ENCODE results near the gene ACAP3. TPM values are rescaled to one million over a fixed set of nuclear protein-coding genes. Genes with fewer than 3 reads are reported as not detected.
A peak's percentile ranks its signal among the peaks of the same experiment; 100 is the strongest.

The ACAP3 gene
- polyA plus RNA-seq, 1 donor: 67.7 TPM

DNA sequence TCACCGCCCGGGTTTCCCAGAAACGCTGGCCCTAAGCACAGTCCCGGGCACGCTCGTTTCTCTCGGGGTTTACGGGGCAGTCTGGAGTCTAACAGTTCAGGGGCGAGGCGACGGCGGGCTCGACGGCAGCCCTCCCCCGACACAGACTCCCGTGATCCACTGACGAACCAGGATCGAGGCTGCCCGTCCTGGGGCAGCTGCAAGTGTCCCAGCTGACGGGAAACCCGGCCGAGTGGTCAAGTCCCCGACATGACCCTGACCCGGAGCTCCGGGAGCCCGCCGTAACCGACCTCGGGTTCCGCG is 34.6 kb downstream of the ACAP3 start:
- peaks cover 10% of the 10 kb centered on the region for H3K36me3 ChIP-seq (ENCODE audit: control insufficient read depth, insufficient read depth, low read length)
- WGBS (ENCODE audit: insufficient coverage, low lambda C conversion rate): no CpG with 5 or more reads among the region's 31 CpGs
- peaks cover 17% of the 10 kb centered on the region for H3K4me1 ChIP-seq (ENCODE audit: control insufficient read depth, insufficient read depth, low read length)
- H3K9me3 ChIP-seq (ENCODE audit: control insufficient read depth, low read depth, low read length): peaks cover 3% of the 10 kb centered on the region
- H3K27ac ChIP-seq (ENCODE audit: low read length): peak overlapping the region; percentile 7
- H3K27me3 ChIP-seq (ENCODE audit: control insufficient read depth, insufficient read depth, low read length): no peaks in the 10 kb centered on the region
- peak in 1 of 2 donors; percentile 31 for DNase-seq
- peak overlapping the region; percentile 95 for H3K4me3 ChIP-seq (ENCODE audit: low read length)

DNA sequence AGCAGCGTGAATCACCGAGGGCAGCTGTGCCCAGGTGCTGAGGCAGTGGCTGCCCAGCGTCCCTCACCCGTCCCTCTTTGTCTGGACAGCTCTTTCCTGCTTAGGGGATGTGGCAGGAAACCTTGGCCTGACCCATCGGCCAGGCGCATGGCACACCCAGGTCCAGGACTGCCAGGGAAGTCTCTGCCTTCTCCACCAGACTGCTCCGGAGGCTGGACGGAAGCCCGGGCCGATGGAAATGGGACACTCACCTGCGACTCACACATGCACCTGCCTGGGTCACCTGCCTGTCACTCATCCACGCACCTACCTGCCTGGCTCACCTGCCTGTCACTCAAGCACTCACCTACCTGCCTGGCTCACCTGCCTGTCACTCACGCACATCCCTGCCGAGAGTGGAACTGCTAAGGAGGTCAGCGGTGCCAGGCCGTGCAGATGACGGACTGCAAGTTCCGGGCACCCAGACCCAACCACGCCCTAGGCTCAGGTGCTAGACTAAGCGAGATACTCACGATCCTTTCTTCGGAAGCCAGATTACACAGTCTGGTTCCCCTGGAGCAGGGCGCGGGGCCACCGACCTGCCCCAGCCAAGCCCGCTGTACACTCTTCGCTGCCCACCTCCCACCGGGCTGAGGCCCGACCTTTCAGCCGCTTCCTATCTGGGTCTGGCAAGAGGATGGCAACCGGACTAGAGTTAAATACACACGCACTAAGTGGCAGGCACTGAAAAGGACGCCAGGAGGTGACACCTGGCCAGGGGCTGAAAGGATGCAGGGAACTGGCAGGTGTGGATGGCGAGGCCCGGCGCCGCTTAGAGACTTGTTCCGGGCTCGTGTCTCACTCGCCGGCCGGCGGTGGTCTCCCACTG is 35.2 kb downstream of the ACAP3 start:
- peaks cover 7% of the 10 kb centered on the region for H3K9me3 ChIP-seq (ENCODE audit: control insufficient read depth, low read depth, low read length)
- WGBS (ENCODE audit: insufficient coverage, low lambda C conversion rate): no CpG with 5 or more reads among the region's 43 CpGs
- peaks cover 17% of the 10 kb centered on the region for H3K4me1 ChIP-seq (ENCODE audit: control insufficient read depth, insufficient read depth, low read length)
- peak in 1 of 2 donors; percentile 31 for DNase-seq
- H3K27ac ChIP-seq (ENCODE audit: low read length): peak overlapping the region; percentile 7
- H3K27me3 ChIP-seq (ENCODE audit: control insufficient read depth, insufficient read depth, low read length): no peaks in the 10 kb centered on the region
- H3K4me3 ChIP-seq (ENCODE audit: low read length): peak overlapping the region; percentile 95
- peaks cover 12% of the 10 kb centered on the region for H3K36me3 ChIP-seq (ENCODE audit: control insufficient read depth, insufficient read depth, low read length)

DNA sequence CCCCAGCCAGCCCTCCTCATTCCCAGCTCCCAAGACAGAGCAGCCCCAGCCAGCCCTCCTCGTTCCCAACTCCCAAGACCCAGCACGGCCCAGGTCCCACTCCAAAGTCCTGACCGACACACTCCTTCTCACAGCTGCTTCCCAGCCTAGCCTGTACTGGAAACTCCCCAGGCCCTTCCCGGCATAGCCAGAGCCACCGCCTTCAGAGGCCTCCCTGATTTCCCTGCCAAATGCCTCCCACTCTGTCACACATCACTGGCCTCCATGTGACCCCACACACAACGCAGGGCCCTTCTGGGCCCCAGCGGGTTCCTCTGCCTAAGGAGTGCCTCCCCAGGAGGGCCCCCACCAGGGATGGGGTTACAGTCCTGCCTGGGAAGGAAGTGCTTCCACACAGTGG is 36.9 kb downstream of the ACAP3 start:
- Histone ChIP-seq H3K27ac (ENCODE audit: low read length) (no peak overlapping the region), H3K9me3 (ENCODE audit: control insufficient read depth, low read depth, low read length) (peaks cover 8% of the 10 kb centered on the region), H3K4me1 (ENCODE audit: control insufficient read depth, insufficient read depth, low read length) (peaks cover 17% of the 10 kb centered on the region), H3K4me3 (ENCODE audit: low read length) (no peak overlapping the region), H3K27me3 (ENCODE audit: control insufficient read depth, insufficient read depth, low read length) (no peaks in the 10 kb centered on the region), H3K36me3 (ENCODE audit: control insufficient read depth, insufficient read depth, low read length) (peaks cover 22% of the 10 kb centered on the region)
- DNase-seq: no peak
- no CpG with 5 or more reads among the region's 7 CpGs for WGBS (ENCODE audit: insufficient coverage, low lambda C conversion rate)

DNA sequence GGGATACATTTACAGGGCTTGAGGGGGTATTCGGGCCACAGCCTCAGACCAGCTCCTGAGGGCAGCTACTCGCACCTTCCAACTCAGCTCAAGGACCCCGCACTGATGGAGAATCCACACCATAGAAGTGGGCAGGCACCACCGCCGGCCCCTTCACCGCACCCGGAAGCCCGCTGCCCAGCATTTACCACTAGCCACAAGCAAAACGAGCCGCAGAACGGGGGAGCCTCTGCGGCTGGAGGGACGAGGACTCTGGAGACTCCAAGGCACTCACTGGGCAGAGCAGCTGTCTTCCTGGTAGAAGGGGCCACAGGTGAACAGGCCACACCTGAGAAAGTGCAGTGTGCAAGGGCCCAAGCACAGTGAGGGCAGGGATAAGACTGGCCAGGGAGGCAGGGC is 39.4 kb downstream of the ACAP3 start:
- no peak for DNase-seq
- Histone ChIP-seq H3K4me1 (ENCODE audit: control insufficient read depth, insufficient read depth, low read length) (peaks cover 10% of the 10 kb centered on the region), H3K27ac (ENCODE audit: low read length) (no peak overlapping the region), H3K4me3 (ENCODE audit: low read length) (no peak overlapping the region), H3K36me3 (ENCODE audit: control insufficient read depth, insufficient read depth, low read length) (peaks cover 42% of the 10 kb centered on the region), H3K9me3 (ENCODE audit: control insufficient read depth, low read depth, low read length) (peaks cover 5% of the 10 kb centered on the region), H3K27me3 (ENCODE audit: control insufficient read depth, insufficient read depth, low read length) (no peaks in the 10 kb centered on the region)
- 100% methylated on average over 2 of the region's 13 CpGs for WGBS (ENCODE audit: insufficient coverage, low lambda C conversion rate)

DNA sequence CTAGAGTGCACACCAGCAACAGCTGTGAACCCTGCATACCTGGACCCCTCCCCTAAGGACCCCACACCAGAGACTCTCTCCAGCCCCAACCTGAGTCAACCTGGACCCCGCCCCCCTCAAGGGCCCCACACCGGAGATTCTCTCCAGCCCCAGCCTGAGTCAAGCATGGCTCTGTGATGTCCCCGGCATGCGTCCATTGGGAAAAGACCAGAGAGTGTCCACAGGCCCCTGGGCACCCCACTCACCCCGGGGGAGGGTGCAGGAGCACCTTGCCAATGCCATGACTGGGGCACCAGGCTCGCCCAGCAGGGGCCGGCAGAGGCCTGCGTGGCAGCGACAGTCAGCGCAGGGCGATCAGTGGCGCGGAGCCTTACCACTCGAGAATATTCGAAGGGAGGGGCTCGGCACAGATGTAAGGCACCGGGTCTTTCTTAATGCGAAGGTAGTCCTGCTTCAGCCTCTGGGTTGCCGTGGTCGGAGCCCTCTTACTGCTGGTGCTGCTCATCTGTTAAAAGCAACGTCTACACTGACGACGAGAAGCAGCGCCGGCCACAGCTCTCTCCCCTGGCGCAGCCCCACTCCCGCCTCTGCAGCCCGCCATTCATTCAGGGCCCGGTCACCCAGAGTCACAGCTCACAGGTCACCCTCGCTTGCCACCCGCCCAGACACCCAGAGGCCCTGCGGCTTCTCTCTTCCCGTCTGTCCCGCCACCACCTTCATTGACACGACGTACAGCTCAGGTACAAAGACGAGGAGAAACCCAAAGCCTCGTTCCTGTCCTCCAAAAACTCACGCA is 40.0 kb downstream of the ACAP3 start:
- H3K27ac ChIP-seq (ENCODE audit: low read length): no peak overlapping the region
- no CpG with 5 or more reads among the region's 39 CpGs for WGBS (ENCODE audit: insufficient coverage, low lambda C conversion rate)
- H3K36me3 ChIP-seq (ENCODE audit: control insufficient read depth, insufficient read depth, low read length): peaks cover 48% of the 10 kb centered on the region
- H3K4me3 ChIP-seq (ENCODE audit: low read length): no peak overlapping the region
- no peaks in the 10 kb centered on the region for H3K27me3 ChIP-seq (ENCODE audit: control insufficient read depth, insufficient read depth, low read length)
- peaks cover 10% of the 10 kb centered on the region for H3K4me1 ChIP-seq (ENCODE audit: control insufficient read depth, insufficient read depth, low read length)
- peaks cover 5% of the 10 kb centered on the region for H3K9me3 ChIP-seq (ENCODE audit: control insufficient read depth, low read depth, low read length)
- no peak for DNase-seq

DNA sequence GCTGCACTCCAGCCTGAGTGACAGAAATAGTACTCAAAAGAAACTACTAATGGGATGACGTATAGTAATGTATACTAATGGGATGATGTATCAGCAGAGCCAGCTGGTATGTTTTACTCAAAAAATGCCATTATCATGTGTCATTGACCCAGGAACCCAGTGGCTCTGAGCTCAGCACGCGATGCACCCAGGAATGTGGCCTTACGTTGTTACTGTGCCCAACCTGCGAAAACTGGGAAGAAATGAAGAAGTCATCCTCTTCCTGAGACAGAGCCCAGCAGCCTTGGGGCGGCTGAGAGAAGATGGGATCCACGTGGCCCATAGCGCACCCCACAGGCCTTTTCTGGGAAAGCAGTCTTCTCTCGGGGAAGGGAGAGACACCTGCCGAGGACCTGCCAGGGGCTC is 42.9 kb downstream of the ACAP3 start:
- 100% methylated on average over 2 of the region's 10 CpGs for WGBS (ENCODE audit: insufficient coverage, low lambda C conversion rate)
- H3K27ac ChIP-seq (ENCODE audit: low read length): no peak overlapping the region
- no peak overlapping the region for H3K4me3 ChIP-seq (ENCODE audit: low read length)
- H3K36me3 ChIP-seq (ENCODE audit: control insufficient read depth, insufficient read depth, low read length): peaks cover 61% of the 10 kb centered on the region
- H3K4me1 ChIP-seq (ENCODE audit: control insufficient read depth, insufficient read depth, low read length): no peaks in the 10 kb centered on the region
- H3K27me3 ChIP-seq (ENCODE audit: control insufficient read depth, insufficient read depth, low read length): no peaks in the 10 kb centered on the region
- DNase-seq: no peak
- peaks cover 5% of the 10 kb centered on the region for H3K9me3 ChIP-seq (ENCODE audit: control insufficient read depth, low read depth, low read length)

DNA sequence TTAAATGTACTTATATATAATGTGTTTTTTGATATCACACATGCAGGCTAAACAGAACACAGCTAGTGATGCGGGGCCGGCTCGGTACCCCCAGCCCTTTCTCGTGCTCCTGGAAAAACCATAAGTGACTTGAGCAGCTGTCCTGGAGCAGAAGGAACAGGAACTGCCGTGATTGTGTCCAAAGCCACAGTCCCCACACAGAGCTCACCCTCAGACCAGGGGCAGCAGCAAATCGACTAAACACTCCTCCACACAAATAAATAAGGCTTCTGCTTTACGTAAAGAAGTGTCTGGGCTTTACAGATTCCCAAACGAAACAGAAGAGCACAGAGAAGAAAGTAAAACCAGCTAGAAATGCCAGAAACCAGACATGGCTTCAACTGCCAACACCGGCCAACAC is 43.7 kb downstream of the ACAP3 start:
- Histone ChIP-seq H3K36me3 (ENCODE audit: control insufficient read depth, insufficient read depth, low read length) (peaks cover 67% of the 10 kb centered on the region), H3K4me3 (ENCODE audit: low read length) (no peak overlapping the region), H3K27me3 (ENCODE audit: control insufficient read depth, insufficient read depth, low read length) (no peaks in the 10 kb centered on the region), H3K4me1 (ENCODE audit: control insufficient read depth, insufficient read depth, low read length) (no peaks in the 10 kb centered on the region), H3K27ac (ENCODE audit: low read length) (no peak overlapping the region), H3K9me3 (ENCODE audit: control insufficient read depth, low read depth, low read length) (peaks cover 5% of the 10 kb centered on the region)
- DNase-seq: no peak
- WGBS (ENCODE audit: insufficient coverage, low lambda C conversion rate): no CpG with 5 or more reads among the region's 9 CpGs

DNA sequence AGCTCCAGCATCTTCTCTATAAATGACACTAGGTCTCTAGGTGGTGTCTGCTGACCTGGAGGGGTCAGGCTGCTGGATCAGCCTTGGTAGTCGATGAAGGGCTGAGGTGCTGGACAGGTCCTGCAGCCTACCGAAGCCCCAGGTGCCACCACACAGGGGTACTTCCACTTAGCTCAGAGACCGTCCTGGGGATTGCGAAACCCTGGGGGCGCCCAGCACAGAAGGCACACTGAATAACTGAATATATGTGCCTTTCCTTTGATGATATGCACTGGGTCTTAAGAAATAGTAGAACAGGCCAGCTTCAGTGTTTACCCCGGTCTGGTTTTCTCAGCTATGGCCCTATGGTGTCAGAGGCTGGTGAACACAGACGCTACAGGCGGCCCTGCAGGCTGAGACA is 45.0 kb downstream of the ACAP3 start:
- Histone ChIP-seq H3K9me3 (ENCODE audit: control insufficient read depth, low read depth, low read length) (peaks cover 3% of the 10 kb centered on the region), H3K27me3 (ENCODE audit: control insufficient read depth, insufficient read depth, low read length) (no peaks in the 10 kb centered on the region), H3K4me1 (ENCODE audit: control insufficient read depth, insufficient read depth, low read length) (no peaks in the 10 kb centered on the region), H3K27ac (ENCODE audit: low read length) (no peak overlapping the region), H3K4me3 (ENCODE audit: low read length) (no peak overlapping the region), H3K36me3 (ENCODE audit: control insufficient read depth, insufficient read depth, low read length) (peaks cover 68% of the 10 kb centered on the region)
- WGBS (ENCODE audit: insufficient coverage, low lambda C conversion rate): 100% methylated on average over 1 of the region's 8 CpGs
- DNase-seq: no peak

DNA sequence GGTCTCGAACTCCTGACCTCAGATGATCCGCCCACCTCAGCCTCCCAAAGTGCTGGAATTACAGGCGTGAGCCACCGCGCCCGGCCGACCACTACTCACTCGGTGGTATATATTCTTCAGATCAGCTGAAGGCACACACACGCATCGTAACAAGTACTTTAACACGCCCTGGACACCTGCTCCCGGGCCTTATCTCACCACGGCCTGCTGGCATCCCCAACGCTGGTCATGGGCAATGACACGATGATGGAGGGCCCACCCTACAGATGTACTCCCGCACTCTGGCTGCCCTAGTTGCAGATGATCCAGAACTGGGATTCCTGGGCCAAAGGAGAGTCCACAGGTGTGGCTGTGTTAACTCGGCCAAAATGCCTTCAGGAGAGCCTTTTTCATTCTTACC is 45.7 kb downstream of the ACAP3 start:
- WGBS (ENCODE audit: insufficient coverage, low lambda C conversion rate): no CpG with 5 or more reads among the region's 17 CpGs
- DNase-seq: no peak
- no peak overlapping the region for H3K4me3 ChIP-seq (ENCODE audit: low read length)
- H3K9me3 ChIP-seq (ENCODE audit: control insufficient read depth, low read depth, low read length): no peaks in the 10 kb centered on the region
- no peaks in the 10 kb centered on the region for H3K4me1 ChIP-seq (ENCODE audit: control insufficient read depth, insufficient read depth, low read length)
- peaks cover 61% of the 10 kb centered on the region for H3K36me3 ChIP-seq (ENCODE audit: control insufficient read depth, insufficient read depth, low read length)
- no peak overlapping the region for H3K27ac ChIP-seq (ENCODE audit: low read length)
- H3K27me3 ChIP-seq (ENCODE audit: control insufficient read depth, insufficient read depth, low read length): no peaks in the 10 kb centered on the region

DNA sequence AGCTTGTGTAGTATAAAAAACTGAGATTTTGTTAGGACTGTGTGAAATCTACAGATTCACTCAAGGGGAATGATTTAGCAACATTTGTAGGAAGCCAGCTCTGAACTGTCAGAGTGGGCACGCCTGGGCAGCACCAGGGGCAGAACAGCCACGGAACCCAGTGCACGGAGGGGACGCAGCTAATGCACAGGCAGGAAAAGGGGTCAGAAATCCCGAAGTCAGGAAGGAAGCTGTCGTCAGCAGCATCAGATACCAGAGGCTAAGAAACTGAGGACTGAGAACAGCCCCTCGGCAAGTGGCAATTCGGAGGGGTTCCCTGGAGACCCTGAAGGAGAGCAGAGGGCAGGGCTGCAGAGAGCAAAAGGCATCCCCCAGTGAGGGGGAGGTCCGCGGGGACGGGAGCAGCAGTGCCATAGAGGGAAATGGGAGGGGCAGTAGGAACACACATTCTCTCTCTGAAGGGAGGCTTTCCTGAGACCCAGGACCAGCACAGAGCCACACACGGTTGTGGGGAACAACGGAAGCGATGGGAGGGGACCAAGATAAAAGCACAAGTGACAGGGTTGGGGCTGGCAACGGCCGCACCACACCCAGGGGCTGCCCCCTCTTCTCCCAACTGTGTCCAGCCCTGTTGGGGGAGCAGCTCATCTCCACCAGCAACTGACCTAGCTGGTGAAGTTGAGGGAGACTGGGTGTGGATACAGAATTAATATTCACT is 46.7 kb downstream of the ACAP3 start:
- DNase-seq: no peak
- H3K4me1 ChIP-seq (ENCODE audit: control insufficient read depth, insufficient read depth, low read length): no peaks in the 10 kb centered on the region
- H3K9me3 ChIP-seq (ENCODE audit: control insufficient read depth, low read depth, low read length): no peaks in the 10 kb centered on the region
- H3K27ac ChIP-seq (ENCODE audit: low read length): no peak overlapping the region
- H3K27me3 ChIP-seq (ENCODE audit: control insufficient read depth, insufficient read depth, low read length): no peaks in the 10 kb centered on the region
- no peak overlapping the region for H3K4me3 ChIP-seq (ENCODE audit: low read length)
- WGBS (ENCODE audit: insufficient coverage, low lambda C conversion rate): no CpG with 5 or more reads among the region's 16 CpGs
- H3K36me3 ChIP-seq (ENCODE audit: control insufficient read depth, insufficient read depth, low read length): peaks cover 65% of the 10 kb centered on the region

All from large intestine (tissue), 3 donors.